Caki2 (cell line): ENCODE measurements around the gene C19orf85. TPM values are rescaled to one million over a fixed set of nuclear protein-coding genes. Genes with fewer than 3 reads are reported as not detected.
A peak's percentile ranks its signal among the peaks of the same experiment; 100 is the strongest.
"Not testable (repeated sequence)": the region's sequence is repeated elsewhere in the genome, so short reads cannot be mapped to it uniquely, and the experiment has no call there.

Experiments
- DNase-seq: peaks from one replicate; pipeline ENCODE4 v3.0.0-alpha.2; 2015; ENCODE audit warnings: low read depth
- in situ Hi-C: cut with HindIII; loops from 2 replicates; pipeline ENCODE4 v1.10.0; 2016; ENCODE audit warnings: low sequenced_read_pairs, low pct_unique_long_range_greater_than_20kb, mixed read lengths
- total RNA-seq: library from RNA; depleted of rRNA; stranded (reverse); fragments of >200 nt; shearing (Covaris generic); gene quantifications from 2 replicates; pipeline ENCODE4 v1.2.3, GENCODE V29; 2014; ENCODE audit warnings: low replicate concordance

Gene C19orf85
- total RNA-seq, 1 experiment from 2014 or later: not detected

GRCh38 chr19:55449469-55449868, 15.1 kb downstream of the C19orf85 start:
- no peak for DNase-seq
- in situ Hi-C loops: no loop called here

- in situ Hi-C loops, DNase-seq: not testable (repeated sequence)
These were observed 16.4 kb downstream of the C19orf85 start for GRCh38 chr19:55448175-55448490.

GRCh38 chr19:55447421-55448174, 17.0 kb downstream of the C19orf85 start:
- peak; percentile 52 for DNase-seq
- in situ Hi-C loops: no loop called here

GRCh38 chr19:55446060-55446459, 18.5 kb downstream of the C19orf85 start:
- DNase-seq: no peak
- in situ Hi-C loops: no loop called here

- in situ Hi-C loops: no loop called here
- no peak for DNase-seq
These were observed 19.9 kb downstream of the C19orf85 start for GRCh38 chr19:55444646-55445045.

GRCh38 chr19:55443824-55444480, 20.6 kb downstream of the C19orf85 start:
- no peak for DNase-seq
- in situ Hi-C loops: no loop called here

- in situ Hi-C loops: no loop called here
- DNase-seq: no peak
These were observed 21.3 kb downstream of the C19orf85 start, which contains the start of gene SHISA7 for GRCh38 chr19:55443045-55443823. Gene SHISA7, minus strand, starts transcription at chr19:55443300. Its CDS starts 437 bp downstream, at chr19:55442863.

GRCh38 chr19:55442372-55442961, 22.1 kb downstream of the C19orf85 start:
- in situ Hi-C loops: no loop called here
- DNase-seq: no peak

GRCh38 chr19:55441692-55442321, 22.7 kb downstream of the C19orf85 start:
- DNase-seq: no peak
- in situ Hi-C loops: no loop called here

GRCh38 chr19:55441319-55441691, 23.2 kb downstream of the C19orf85 start:
- no peak for DNase-seq
- in situ Hi-C loops: no loop called here

- in situ Hi-C loops: no loop called here
These were observed 24.0 kb downstream of the C19orf85 start for GRCh38 chr19:55440411-55441105.

GRCh38 chr19:55439052-55439451, 25.5 kb downstream of the C19orf85 start:
- in situ Hi-C loops: no loop called here
- no peak for DNase-seq

More at GRCh38 chr19:55440411-55441105, 24.0 kb downstream of the C19orf85 start:
- no peak for DNase-seq

GRCh38 chr19:55437410-55437809, 27.1 kb downstream of the C19orf85 start:
- DNase-seq: peak; percentile 89
- in situ Hi-C loops: no loop called here

GRCh38 chr19:55436847-55437246, 27.7 kb downstream of the C19orf85 start:
- in situ Hi-C loops: no loop called here
- DNase-seq: no peak

GRCh38 chr19:55435020-55435419, 29.5 kb downstream of the C19orf85 start:
- DNase-seq: no peak
- in situ Hi-C loops: no loop called here

- in situ Hi-C loops: no loop called here
- DNase-seq: no peak
These were observed 30.1 kb downstream of the C19orf85 start for GRCh38 chr19:55434356-55434919.

GRCh38 chr19:55433292-55433691, 31.3 kb downstream of the C19orf85 start:
- in situ Hi-C loops: no loop called here
- no peak for DNase-seq
